MM.1S (cell line): ENCODE measurements around the gene RND3.

Source experiments
- DNase-seq: peaks from one replicate; pipeline ENCODE4 v3.0.0-alpha.2; 2015
- H2AFZ ChIP-seq: fragments of 300-600 bp; sonication (generic); 2 replicates; pipeline ENCODE4 v1.6.0; 2016; ENCODE audit warnings: antibody characterized with exemption, low read length
- H3F3A ChIP-seq: fragments of 300-600 bp; sonication (generic); 2 replicates; pipeline ENCODE4 v1.6.1; 2016; ENCODE audit warnings: mild to moderate bottlenecking, antibody characterized with exemption, low read length, moderate library complexity, mixed read lengths; ENCODE audit not compliant: insufficient read depth
- H3K27ac ChIP-seq: fragments of 300-600 bp; sonication (generic); 2 replicates; pipeline ENCODE4 v1.5.1; 2016; ENCODE audit warnings: mild to moderate bottlenecking, low read length
- H3K27me3 ChIP-seq: fragments of 300-600 bp; sonication (generic); replicated peaks from 2 replicates; pipeline ENCODE4 v1.6.0; 2016; ENCODE audit warnings: low read length; ENCODE audit not compliant: insufficient read depth
- H3K36me3 ChIP-seq: fragments of 300-600 bp; sonication (generic); replicated peaks from 2 replicates; pipeline ENCODE4 v1.6.1; 2016; ENCODE audit warnings: mild to moderate bottlenecking, low read length, mixed read lengths; ENCODE audit not compliant: insufficient read depth
- H3K4me1 ChIP-seq: fragments of 300-600 bp; sonication (generic); 2 replicates; pipeline ENCODE4 v1.6.1; 2016; ENCODE audit warnings: low read length, mixed read lengths
- H3K4me2 ChIP-seq: fragments of 300-600 bp; sonication (generic); 2 replicates; pipeline ENCODE4 v1.6.0; 2016; ENCODE audit warnings: low read depth, low read length
- H3K4me3 ChIP-seq: fragments of 300-600 bp; sonication (generic); 2 replicates; pipeline ENCODE4 v1.5.1; 2016; ENCODE audit warnings: low read length, mixed read lengths
- H3K79me2 ChIP-seq: fragments of 300-600 bp; sonication (generic); 2 replicates; pipeline ENCODE4 v1.6.1; 2016; ENCODE audit warnings: mixed run types, low read length, mixed read lengths
- H3K9ac ChIP-seq: fragments of 300-600 bp; sonication (generic); 2 replicates; pipeline ENCODE4 v1.6.1; 2016; ENCODE audit warnings: low read length, mixed read lengths
- H3K9me2 ChIP-seq: fragments of 300-600 bp; sonication (generic); replicated peaks from 2 replicates; pipeline ENCODE4 v1.6.1; 2016; ENCODE audit warnings: mild to moderate bottlenecking, low read length, mixed read lengths; ENCODE audit not compliant: insufficient read depth
- H3K9me3 ChIP-seq: fragments of 300-600 bp; sonication (generic); replicated peaks from 2 replicates; pipeline ENCODE4 v1.6.1; 2016; ENCODE audit warnings: mild to moderate bottlenecking, low read length, mixed read lengths; ENCODE audit not compliant: insufficient read depth
- H4K20me1 ChIP-seq: fragments of 300-600 bp; sonication (generic); 2 replicates; pipeline ENCODE4 v1.6.1; 2016; ENCODE audit warnings: mild to moderate bottlenecking, low read length, moderate library complexity, mixed read lengths; ENCODE audit not compliant: insufficient read depth
- EZH2 ChIP-seq: fragments of 300-600 bp; sonication (generic); optimal IDR thresholded peaks from 2 replicates; pipeline ENCODE3; 2017; ENCODE audit warnings: low read depth, mild to moderate bottlenecking, antibody characterized with exemption, low read length, mixed read lengths
- EZH2phosphoT487 ChIP-seq: fragments of 300-600 bp; sonication (generic); IDR thresholded peaks from 2 replicates; pipeline ENCODE4 v1.6.1; 2018; ENCODE audit warnings: antibody characterized with exemption, low read length
- TF ChIP-seq, protein P1 (sequence below): fragments of 300-600 bp; sonication (generic); IDR thresholded peaks from 2 replicates; pipeline ENCODE4 v1.5.1; 2016; ENCODE audit warnings: antibody characterized with exemption, low read length, mixed read lengths

Gene RND3

DNA sequence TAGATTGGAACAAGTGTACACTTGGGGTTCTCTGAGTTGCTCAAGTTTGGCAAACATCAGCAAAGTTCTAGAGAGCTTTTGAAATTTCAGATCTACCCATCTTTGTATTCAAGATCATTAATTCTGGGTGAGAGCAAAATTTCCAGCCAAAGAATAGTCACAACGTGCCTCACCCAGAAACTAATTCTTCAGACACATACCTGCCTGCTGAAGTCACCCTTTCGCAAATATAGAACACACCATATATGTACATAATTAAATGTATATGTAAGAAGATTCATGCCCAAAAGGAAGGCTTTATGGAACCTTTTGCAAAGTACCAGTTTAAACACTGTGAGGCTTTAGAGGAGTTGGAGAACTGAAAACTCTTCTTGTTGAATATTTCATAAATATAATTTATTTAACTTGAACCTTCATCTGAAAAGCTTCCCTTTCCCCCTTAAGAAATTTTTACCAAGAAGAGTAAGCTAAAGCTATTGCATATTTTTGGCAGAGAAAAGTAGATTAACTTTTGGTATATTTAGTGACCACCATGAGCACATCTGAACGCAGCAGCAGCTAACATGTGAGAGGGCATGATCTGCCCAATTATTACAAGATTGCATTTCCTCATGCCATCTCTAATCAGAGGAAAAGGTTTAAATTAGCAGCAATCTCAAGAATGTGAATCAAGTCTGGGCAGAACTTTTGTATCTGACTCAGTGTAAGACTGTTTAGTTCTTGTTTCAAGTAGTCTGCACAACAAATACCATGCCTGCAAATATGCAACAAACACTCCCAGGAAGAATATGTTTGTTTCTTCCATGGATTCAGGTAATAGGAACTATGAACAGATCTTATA, 8.2 kb downstream of the RND3 start:
- DNase-seq, result no peak
- no peak overlapping the region for H2AFZ ChIP-seq
- H3K9me2 ChIP-seq, result no peaks in the 10 kb centered on the region
- H3K4me1 ChIP-seq, result no peaks in the 10 kb centered on the region
- no peaks in the 10 kb centered on the region for H4K20me1 ChIP-seq
- H3K9me3 ChIP-seq, result no peaks in the 10 kb centered on the region
- H3K4me3 ChIP-seq, result no peak overlapping the region
- no peak overlapping the region for H3K27ac ChIP-seq
- no peaks in the 10 kb centered on the region for H3K27me3 ChIP-seq
- no peaks in the 10 kb centered on the region for H3F3A ChIP-seq
- no peak overlapping the region for H3K9ac ChIP-seq
- H3K4me2 ChIP-seq, result no peak overlapping the region
- no peaks in the 10 kb centered on the region; the same call in 1 of the 2 replicates for H3K36me3 ChIP-seq
- peaks cover 8% of the 10 kb centered on the region for H3K79me2 ChIP-seq
- TF ChIP-seq, protein P1, sequence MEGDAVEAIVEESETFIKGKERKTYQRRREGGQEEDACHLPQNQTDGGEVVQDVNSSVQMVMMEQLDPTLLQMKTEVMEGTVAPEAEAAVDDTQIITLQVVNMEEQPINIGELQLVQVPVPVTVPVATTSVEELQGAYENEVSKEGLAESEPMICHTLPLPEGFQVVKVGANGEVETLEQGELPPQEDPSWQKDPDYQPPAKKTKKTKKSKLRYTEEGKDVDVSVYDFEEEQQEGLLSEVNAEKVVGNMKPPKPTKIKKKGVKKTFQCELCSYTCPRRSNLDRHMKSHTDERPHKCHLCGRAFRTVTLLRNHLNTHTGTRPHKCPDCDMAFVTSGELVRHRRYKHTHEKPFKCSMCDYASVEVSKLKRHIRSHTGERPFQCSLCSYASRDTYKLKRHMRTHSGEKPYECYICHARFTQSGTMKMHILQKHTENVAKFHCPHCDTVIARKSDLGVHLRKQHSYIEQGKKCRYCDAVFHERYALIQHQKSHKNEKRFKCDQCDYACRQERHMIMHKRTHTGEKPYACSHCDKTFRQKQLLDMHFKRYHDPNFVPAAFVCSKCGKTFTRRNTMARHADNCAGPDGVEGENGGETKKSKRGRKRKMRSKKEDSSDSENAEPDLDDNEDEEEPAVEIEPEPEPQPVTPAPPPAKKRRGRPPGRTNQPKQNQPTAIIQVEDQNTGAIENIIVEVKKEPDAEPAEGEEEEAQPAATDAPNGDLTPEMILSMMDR, result no peak
- TF ChIP-seq EZH2 (no peak), EZH2phosphoT487 (no peak)

DNA sequence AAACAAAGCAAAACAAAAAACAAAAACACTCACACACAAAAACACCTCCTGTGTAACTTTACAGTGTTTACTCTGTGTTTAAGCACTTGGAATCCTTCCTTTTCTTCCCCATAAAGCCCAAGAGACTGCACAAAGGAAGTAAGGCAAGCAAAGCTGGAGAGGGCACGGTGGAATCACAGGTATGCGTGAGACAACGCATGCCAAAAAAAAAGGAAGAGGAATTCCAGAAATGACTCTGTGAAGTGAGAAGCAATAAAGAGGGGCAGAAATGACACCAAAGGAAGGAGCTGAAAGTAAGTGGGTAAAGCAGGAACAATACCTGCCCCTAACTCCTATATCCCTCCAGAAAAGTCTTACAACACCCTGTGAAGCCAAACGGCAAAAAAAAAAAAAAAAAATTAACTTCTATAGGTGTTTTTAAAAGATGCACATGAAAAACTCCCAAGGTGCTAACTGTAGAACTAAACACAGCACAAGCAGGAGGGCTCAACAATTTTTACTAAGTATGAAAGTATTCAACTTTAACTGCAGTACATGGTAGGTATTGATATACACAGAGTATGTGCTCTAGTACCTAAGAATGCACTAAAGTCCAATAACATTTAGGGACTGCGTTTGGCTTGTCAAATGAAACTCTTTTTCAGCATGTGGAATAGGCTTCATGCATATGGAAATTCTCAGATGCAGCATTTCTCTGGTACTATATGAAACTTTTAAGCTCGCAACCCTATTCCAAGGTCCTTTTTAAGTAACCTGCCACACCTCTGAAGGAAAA, 9.1 kb downstream of the RND3 start:
- Histone ChIP-seq H3K4me2 (no peak overlapping the region), H3K27ac (no peak overlapping the region)

GRCh38 chr2:150477347-150477746, 10.1 kb downstream of the RND3 start:
- no peak overlapping the region for H3K4me3 ChIP-seq
- no peaks in the 10 kb centered on the region for H3K9me3 ChIP-seq
- no peaks in the 10 kb centered on the region for H3F3A ChIP-seq
- H3K4me1 ChIP-seq, result no peaks in the 10 kb centered on the region
- no peak overlapping the region for H3K9ac ChIP-seq
- H3K79me2 ChIP-seq, result peaks cover 4% of the 10 kb centered on the region; the same call in 1 of the 2 replicates
- H4K20me1 ChIP-seq, result no peaks in the 10 kb centered on the region
- no peak overlapping the region for H2AFZ ChIP-seq
- no peak overlapping the region for H3K27ac ChIP-seq
- no peak for DNase-seq
- no peaks in the 10 kb centered on the region; the same call in 1 of the 2 replicates for H3K36me3 ChIP-seq
- H3K9me2 ChIP-seq, result no peaks in the 10 kb centered on the region
- H3K27me3 ChIP-seq, result no peaks in the 10 kb centered on the region
- no peak overlapping the region for H3K4me2 ChIP-seq
- TF ChIP-seq EZH2phosphoT487 (no peak), EZH2 (no peak)
- TF ChIP-seq, protein P1, result no peak

More for the DNA sequence above, 9.1 kb downstream of the RND3 start:
- H3K9ac ChIP-seq, result no peak overlapping the region
- DNase-seq, result no peak
- H4K20me1 ChIP-seq, result no peaks in the 10 kb centered on the region
- H3K36me3 ChIP-seq, result no peaks in the 10 kb centered on the region; the same call in 1 of the 2 replicates
- no peak overlapping the region for H2AFZ ChIP-seq
- H3K4me3 ChIP-seq, result no peak overlapping the region
- H3K27me3 ChIP-seq, result no peaks in the 10 kb centered on the region
- H3K9me2 ChIP-seq, result no peaks in the 10 kb centered on the region
- H3K9me3 ChIP-seq, result no peaks in the 10 kb centered on the region
- H3K4me1 ChIP-seq, result no peaks in the 10 kb centered on the region
- H3F3A ChIP-seq, result no peaks in the 10 kb centered on the region
- H3K79me2 ChIP-seq, result peaks cover 8% of the 10 kb centered on the region
- TF ChIP-seq, protein P1, result no peak
- TF ChIP-seq EZH2, result no peak
- no peak for TF ChIP-seq EZH2phosphoT487
